CD4-positive, alpha-beta T cell treated with Interleukin-6 at 100 ng/mL for 8 hours (primary cell): Measurements from ENCODE around the gene KLHL30.

Experiments
- DNase-seq: peaks from one replicate; pipeline ENCODE4 v3.0.0-alpha.2; 2020; ENCODE audit warnings: mixed read lengths, low spot score

Gene KLHL30

GRCh38 chr2:238120463-238121298 lies 17.8 kb upstream of the KLHL30 start:
- DNase-seq: no peak

DNA sequence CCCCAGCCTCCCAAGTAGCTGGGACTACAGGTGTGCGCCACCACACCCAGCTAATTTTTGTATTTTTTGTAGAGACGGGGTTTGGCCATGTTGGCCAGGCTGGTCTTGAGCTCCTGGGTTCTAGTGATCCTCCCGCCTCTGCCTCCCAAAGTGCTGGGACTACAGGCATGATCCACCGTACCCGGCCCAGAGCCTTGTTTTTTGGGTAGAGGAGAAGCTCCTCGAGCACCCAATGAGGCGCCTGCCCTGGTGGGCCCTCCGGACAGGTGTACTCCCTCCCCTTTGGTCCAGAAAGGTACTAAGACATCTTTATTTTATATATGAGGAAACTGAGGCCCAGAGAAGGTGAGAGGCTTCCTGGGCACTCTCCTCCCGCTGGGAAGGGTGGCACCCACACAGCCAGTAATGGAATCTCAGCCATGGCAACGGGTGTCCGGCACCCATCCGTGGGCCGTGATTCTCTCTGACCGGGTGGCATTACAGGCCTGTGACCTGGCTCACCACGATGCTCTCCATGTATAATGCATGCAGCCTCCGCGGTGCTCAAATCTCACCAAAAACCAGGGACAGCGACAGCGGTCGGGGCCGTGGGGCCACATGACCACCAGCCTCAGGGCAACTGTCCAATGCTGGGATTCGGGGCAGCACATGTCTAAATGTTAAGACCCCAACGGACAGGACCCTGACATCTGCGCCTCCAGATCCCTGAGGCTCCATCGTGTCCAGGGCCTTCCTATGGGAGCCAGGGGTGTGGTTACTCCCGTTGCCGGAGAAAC lies 16.8 kb upstream of the KLHL30 start:
- no peak for DNase-seq

GRCh38 chr2:238122287-238123217 lies 15.9 kb upstream of the KLHL30 start:
- no peak for DNase-seq

- DNase-seq: no peak
Observed at GRCh38 chr2:238123218-238123971, 15.1 kb upstream of the KLHL30 start.

DNA sequence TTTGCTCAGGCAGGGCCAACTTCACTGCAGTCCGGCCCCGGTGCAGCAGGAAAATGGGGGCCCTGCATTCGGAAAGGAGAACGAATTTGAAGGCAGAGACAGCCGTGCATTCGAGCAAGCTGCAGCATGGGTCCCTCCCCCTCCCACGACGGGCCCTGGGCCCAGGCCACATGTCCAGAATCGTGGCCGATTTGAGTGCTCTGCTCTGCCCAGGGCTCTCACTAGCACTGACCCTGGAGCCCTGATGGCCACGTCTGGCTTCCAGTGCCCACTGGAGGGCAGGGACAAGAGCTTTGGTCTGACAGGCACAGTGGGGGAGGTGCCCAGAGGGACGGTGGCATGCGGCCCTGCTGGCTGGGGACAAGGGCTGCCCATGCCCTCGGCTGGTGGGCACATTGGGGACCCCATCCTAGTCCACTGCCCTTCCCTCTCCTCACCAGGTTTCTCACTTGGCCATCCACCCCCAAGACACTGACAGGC lies 14.4 kb upstream of the KLHL30 start:
- no peak for DNase-seq

GRCh38 chr2:238124488-238125126 lies 13.9 kb upstream of the KLHL30 start:
- DNase-seq: no peak

DNA sequence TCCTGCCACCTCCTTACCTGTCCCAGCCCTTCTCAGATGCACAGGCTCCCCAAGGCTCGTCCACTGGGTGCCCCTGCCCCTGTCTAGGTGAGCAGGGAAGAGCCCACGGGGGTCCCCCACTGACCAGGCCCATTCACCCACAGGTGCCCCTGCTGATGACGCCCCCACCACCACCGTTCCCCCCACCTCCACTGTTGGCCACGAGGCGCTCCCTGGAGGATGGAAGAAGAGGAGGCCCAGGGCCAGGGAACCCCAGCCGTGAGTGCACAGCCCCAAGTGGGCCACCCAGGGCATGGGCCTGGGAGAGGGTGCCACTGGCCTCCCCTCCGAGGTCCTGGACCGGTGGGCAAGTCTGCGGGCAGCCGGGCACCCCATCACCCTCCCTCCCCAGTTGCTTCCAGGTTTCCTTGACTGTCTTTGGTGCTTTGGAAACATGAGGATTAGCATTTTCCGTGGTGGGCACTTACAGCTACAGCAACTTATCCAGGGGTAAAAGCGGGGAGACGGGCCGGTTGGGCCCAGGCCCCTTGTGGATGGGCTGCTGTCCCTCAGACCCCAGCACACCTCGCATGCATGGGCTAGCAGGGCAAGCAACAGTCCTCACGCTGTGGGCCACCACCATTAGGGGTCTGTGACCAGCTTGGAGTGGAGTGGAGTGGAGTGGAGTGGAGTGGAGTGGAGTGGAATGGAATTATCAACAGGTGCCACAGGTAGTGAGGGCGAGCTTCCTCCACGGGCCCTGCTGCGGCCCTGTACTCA lies 13.2 kb upstream of the KLHL30 start:
- no peak for DNase-seq

GRCh38 chr2:238126338-238126737 lies 12.1 kb upstream of the KLHL30 start:
- no peak for DNase-seq

- DNase-seq: no peak
Observed at GRCh38 chr2:238126775-238127164, 11.7 kb upstream of the KLHL30 start.

DNA sequence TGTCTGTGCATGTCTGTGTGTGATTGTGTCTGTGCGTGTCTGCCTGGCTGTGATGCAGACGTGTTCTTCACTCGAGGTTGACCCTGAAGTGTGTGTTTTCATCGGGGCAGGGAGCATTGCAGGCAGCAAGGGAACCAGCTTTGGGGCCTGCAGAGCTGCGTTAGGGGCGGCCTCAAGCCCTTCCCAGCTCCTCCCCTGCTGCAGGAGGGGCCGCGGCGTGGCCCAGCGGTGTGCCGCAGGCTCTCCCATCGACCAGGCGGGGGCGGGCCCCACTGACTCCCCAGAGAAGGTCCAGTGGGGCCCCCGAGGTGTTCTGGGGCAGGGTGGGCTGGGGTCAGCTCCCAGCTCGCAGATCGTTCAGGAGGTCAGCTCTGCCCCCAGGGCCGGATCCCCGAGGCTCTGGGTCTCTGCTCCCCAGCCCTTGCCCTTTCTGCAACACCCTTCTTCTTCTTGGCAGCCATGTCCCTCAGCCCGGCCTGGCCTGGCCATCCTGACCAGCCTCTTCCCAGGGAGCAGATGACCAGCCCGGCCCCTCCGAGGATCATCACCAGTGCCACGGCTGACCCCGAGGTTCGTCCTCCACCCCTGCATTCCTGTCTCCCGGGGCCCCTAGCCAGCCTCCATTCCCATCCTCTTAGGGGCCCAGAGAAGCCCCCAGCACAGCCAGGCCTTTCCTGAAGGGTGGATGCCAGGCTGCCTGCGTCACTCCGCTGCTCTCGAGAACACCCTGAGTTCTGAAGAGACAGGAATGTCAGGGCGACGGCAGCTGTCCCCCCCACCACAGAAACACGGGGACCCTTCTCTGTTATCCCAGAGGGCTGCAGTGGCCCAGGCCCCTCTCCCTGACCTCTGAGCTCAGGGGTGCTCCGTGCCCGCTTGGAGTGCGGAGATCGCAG lies 11.1 kb upstream of the KLHL30 start:
- DNase-seq: no peak

GRCh38 chr2:238128061-238128440 lies 10.4 kb upstream of the KLHL30 start:
- DNase-seq: no peak

- DNase-seq: no peak
Observed at GRCh38 chr2:238128534-238129001, 9.9 kb upstream of the KLHL30 start.

- no peak for DNase-seq
Observed at GRCh38 chr2:238129166-238130010, 9.1 kb upstream of the KLHL30 start.

DNA sequence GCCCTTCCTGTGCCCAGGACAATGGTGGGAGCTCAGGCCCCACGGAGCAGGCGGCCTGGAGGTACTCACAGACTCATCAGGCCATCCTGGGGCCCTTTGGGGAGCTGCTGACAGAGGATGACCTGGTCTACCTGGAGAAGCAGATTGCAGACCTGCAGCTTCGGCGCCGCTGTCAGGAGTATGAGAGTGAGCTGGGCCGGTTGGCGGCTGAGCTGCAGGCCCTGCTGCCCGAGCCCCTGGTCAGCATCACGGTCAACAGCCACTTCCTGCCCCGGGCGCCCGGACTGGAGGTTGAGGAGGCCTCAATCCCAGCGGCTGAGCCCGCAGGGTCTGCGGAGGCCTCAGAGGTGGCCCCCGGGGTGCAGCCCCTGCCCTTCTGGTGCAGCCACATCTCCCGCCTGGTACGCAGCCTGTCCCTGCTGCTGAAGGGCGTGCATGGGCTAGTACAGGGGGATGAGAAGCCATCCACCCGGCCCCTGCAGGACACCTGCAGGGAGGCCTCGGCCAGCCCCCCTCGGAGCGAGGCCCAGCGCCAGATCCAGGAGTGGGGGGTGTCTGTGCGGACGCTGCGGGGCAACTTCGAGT lies 8.3 kb upstream of the KLHL30 start:
- DNase-seq: no peak

- DNase-seq: no peak
Observed at GRCh38 chr2:238130696-238131628, 7.5 kb upstream of the KLHL30 start.

GRCh38 chr2:238131761-238132462 lies 6.6 kb upstream of the KLHL30 start:
- DNase-seq: no peak
